HepG2 (cell line): Measurements from ENCODE around the gene BTBD19. TPM values are rescaled to one million over a fixed set of nuclear protein-coding genes. Genes with fewer than 3 reads are reported as not detected.
A peak's percentile ranks its signal among the peaks of the same experiment; 100 is the strongest.

Source experiments
- AFF4 ChIP-seq: sonication (generic); formaldehyde crosslinking; IDR thresholded peaks from 2 replicates; pipeline ENCODE4 v1.4.0; 2020; ENCODE audit warnings: missing genetic modification reagents
- DNMT1 ChIP-seq: sonication (generic); formaldehyde crosslinking; IDR thresholded peaks from 2 replicates; pipeline ENCODE4 v1.5.1; 2020; ENCODE audit warnings: mild to moderate bottlenecking, missing genetic modification reagents
- MAZ ChIP-seq, 2 experiments: sonication (generic) in 1 of 2; formaldehyde crosslinking in 1 of 2; IDR thresholded peaks; 2 replicates each; pipeline versions ENCODE4 v1.5.0 to v1.6.1; 2012 to 2020; ENCODE audit warnings: low read depth in 2 of 2, mild to moderate bottlenecking in 2 of 2, borderline replicate concordance in 1 of 2, improper control_type of control experiment in 1 of 2, low read length in 1 of 2, missing genetic modification reagents in 1 of 2, moderate library complexity in 1 of 2
- RBM22 ChIP-seq: fragments of 200-400 bp; formaldehyde crosslinking; optimal IDR thresholded peaks from 2 replicates; pipeline ENCODE3; 2017; ENCODE audit warnings: mild to moderate bottlenecking, low read length, moderate library complexity
- REST ChIP-seq, 2 experiments: IDR thresholded peaks; 2 replicates each; pipeline ENCODE4 v1.6.1; 2011 to 2012; ENCODE audit warnings: low read length in 2 of 2, borderline replicate concordance in 1 of 2, low read depth in 1 of 2, mild to moderate bottlenecking in 1 of 2, moderate library complexity in 1 of 2
- SP5 ChIP-seq: IDR thresholded peaks from 2 replicates; pipeline ENCODE4 v1.6.1; 2016; ENCODE audit warnings: low read depth, borderline replicate concordance
- THRA ChIP-seq: sonication (generic); formaldehyde crosslinking; IDR thresholded peaks from 2 replicates; pipeline ENCODE4 v1.4.0; 2020; ENCODE audit warnings: missing genetic modification reagents, borderline replicate concordance
- TMF1 ChIP-seq: sonication (generic); formaldehyde crosslinking; IDR thresholded peaks from 2 replicates; pipeline ENCODE4 v1.8.1; 2022; ENCODE audit warnings: low read depth, missing genetic modification reagents
- TOE1 ChIP-seq: sonication (generic); formaldehyde crosslinking; IDR thresholded peaks from 2 replicates; pipeline ENCODE4 v1.4.0; 2020; ENCODE audit warnings: mild to moderate bottlenecking, missing genetic modification reagents
- U2AF1 ChIP-seq: fragments of 200-400 bp; formaldehyde crosslinking; optimal IDR thresholded peaks from 2 replicates; pipeline ENCODE3; 2017; ENCODE audit warnings: mild to moderate bottlenecking, low read depth, low read length
- ZBTB39 ChIP-seq: sonication (generic); formaldehyde crosslinking; IDR thresholded peaks from 2 replicates; pipeline ENCODE4 v1.5.0; 2020; ENCODE audit warnings: missing genetic modification reagents
- ZNF17 ChIP-seq: sonication (generic); formaldehyde crosslinking; IDR thresholded peaks from 2 replicates; pipeline ENCODE4 v1.5.0; 2020; ENCODE audit warnings: mild to moderate bottlenecking, missing genetic modification reagents
- ZNF513 ChIP-seq: sonication (generic); formaldehyde crosslinking; conservative IDR thresholded peaks from 2 replicates; pipeline ENCODE4 v1.5.0; 2020; ENCODE audit warnings: missing genetic modification reagents
- ZSCAN9 ChIP-seq: IDR thresholded peaks from 2 replicates; pipeline ENCODE4 v1.6.1; 2016; ENCODE audit warnings: borderline replicate concordance
- polyA plus RNA-seq, 8 experiments: library from polyadenylated mRNA; depleted of rRNA in 3 of 8; stranded (reverse) in 7 of 8; unstranded in 1 of 8; fragments of >200 nt; fragmentation: Illumina TruSeq in 4 of 8; extraction: Trizol in 4 of 8; gene quantifications; 2 replicates each; pipeline versions ENCODE4 v1.2.1 to v1.2.3, GENCODE V29; 2011 to 2016; ENCODE audit warnings: low read depth in 4 of 8, missing spikeins in 1 of 8, mixed read lengths in 1 of 8; ENCODE audit not compliant: insufficient read depth in 1 of 8
- total RNA-seq, 5 experiments: library from RNA; depleted of rRNA; stranded (reverse); fragments of >200 nt; fragmentation: Illumina TruSeq; extraction: Trizol; gene quantifications; 2 replicates each; pipeline ENCODE4 v1.2.3, GENCODE V29; 2016; ENCODE audit warnings: low read depth in 1 of 5

The BTBD19 gene
- total and polyA plus RNA-seq, 2 of the 13 experiments (the other 11 are each of a cell fraction or from before 2014, with no cell fraction given), result 2.7 to 6.7 TPM

- TF ChIP-seq REST (IDR thresholded peaks at IDR 0.05; ENCODE audit: borderline replicate concordance in 1 of 2, low read depth in 1 of 2, low read length in 2 of 2) (peak in 1 of 2 experiments; percentile 28; a peak in 1 of 4 replicates), MAZ (IDR thresholded peaks at IDR 0.05; ENCODE audit: borderline replicate concordance, low read depth, low read length) (no peak), MAZ (CRISPR knock-in tag; IDR thresholded peaks at IDR 0.05; ENCODE audit: low read depth) (no peak; the same call in none of the 2 replicates), AFF4 (CRISPR knock-in tag) (no peak), ZNF17 (no peak), U2AF1 (no peak), THRA (CRISPR knock-in tag) (no peak), SP5 (CRISPR knock-in tag) (no peak; the same call in 1 of the 2 replicates), ZBTB39 (no peak), TMF1 (CRISPR knock-in tag) (no peak), ZSCAN9 (no peak), TOE1 (CRISPR knock-in tag) (no peak), ZNF513 (CRISPR knock-in tag) (no peak), RBM22 (no peak), DNMT1 (no peak)
Observed at GRCh38 chr1:44808938-44809917, 905 bp downstream of the BTBD19 start (continued).
